GM18507 (cell line): ENCODE data around the gene FAM174B.

Experiments used
- DNase-seq: peaks from one replicate; pipeline ENCODE4 v3.0.0; 2011; ENCODE audit warnings: low read depth; ENCODE audit not compliant: insufficient read length; ENCODE audit errors: extremely low spot score
- FAIRE-seq: peaks from 2 replicates; lab custom pipeline; 2011; peaks lifted over from hg19 to GRCh38; lab: Jason Lieb, UNC

The FAM174B gene

GRCh38 chr15:92666780-92667179 lies 11.2 kb upstream of the FAM174B start:
- FAIRE-seq (no peak), DNase-seq (no peak)

- peak; percentile 71 for FAIRE-seq
- no peak for DNase-seq
These were observed 9.6 kb upstream of the FAM174B start for GRCh38 chr15:92665100-92665555.

GRCh38 chr15:92664178-92664900 lies 8.8 kb upstream of the FAM174B start:
- FAIRE-seq: no peak
- no peak for DNase-seq

DNA sequence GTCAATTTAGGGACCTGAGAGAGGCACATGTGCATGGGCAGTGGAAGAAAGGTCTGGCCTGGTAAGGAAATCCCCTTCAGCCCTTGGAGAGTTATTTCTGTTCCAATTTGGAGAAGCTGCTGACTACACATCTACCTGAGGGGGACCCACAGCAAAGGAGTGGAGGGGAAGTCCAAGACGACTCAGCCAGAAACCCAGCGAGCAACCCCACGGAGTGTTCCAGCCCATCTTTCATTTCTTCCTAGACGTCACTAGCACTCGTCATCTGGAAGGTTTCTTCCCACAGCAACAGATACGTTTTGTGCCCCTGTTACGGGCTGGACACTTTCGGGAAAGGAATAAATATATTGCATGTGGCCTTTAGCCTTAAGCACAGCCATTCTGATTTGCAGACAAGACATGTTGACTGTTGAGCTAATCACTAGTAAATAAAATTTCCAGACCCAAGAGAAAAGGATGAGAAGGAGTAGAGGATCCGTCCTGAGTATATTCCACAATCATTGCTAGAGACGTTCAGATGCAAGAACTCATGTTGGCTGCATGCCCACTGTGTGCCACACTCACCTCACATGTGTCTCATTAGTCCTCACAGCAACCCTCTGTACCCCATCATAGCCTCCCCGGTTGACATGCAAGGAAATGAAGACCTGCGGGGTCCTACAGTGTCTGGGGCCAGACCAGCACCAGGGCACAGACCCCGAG lies 7.8 kb upstream of the FAM174B start:
- DNase-seq (no peak), FAIRE-seq (peak; percentile 94)

- DNase-seq: no peak
- FAIRE-seq: no peak
These were observed 7.2 kb upstream of the FAM174B start for GRCh38 chr15:92662762-92663161.

DNA sequence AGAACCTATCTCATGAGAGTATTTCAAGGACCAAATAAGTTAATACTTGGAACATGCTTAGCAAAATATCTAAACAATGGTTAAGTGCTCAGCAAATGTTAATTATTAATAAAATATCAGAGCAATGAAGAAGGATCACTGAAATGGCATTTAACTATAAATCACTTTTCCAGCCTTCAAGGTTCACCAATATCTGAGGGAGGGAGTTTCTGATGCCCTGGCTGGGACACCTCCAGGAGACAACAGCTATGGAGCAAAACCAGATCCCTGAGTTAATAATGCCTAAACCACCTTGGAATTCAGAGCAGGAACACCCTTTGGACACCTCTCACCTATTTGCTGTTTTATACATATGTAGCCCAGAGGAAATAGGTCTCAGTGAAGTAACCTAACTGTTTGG lies 6.4 kb upstream of the FAM174B start:
- DNase-seq: no peak
- FAIRE-seq: no peak

- DNase-seq: no peak
These were observed 5.5 kb upstream of the FAM174B start for GRCh38 chr15:92661069-92661468.

GRCh38 chr15:92657486-92657885 lies 1.9 kb upstream of the FAM174B start:
- no peak for DNase-seq
- FAIRE-seq: no peak

More at GRCh38 chr15:92661069-92661468, 5.5 kb upstream of the FAM174B start:
- FAIRE-seq: no peak

GRCh38 chr15:92656089-92656488 lies 514 bp upstream of the FAM174B start:
- DNase-seq: no peak
- no peak for FAIRE-seq

GRCh38 chr15:92654662-92655061 lies 913 bp downstream of the FAM174B start:
- DNase-seq (no peak), FAIRE-seq (no peak)

DNA sequence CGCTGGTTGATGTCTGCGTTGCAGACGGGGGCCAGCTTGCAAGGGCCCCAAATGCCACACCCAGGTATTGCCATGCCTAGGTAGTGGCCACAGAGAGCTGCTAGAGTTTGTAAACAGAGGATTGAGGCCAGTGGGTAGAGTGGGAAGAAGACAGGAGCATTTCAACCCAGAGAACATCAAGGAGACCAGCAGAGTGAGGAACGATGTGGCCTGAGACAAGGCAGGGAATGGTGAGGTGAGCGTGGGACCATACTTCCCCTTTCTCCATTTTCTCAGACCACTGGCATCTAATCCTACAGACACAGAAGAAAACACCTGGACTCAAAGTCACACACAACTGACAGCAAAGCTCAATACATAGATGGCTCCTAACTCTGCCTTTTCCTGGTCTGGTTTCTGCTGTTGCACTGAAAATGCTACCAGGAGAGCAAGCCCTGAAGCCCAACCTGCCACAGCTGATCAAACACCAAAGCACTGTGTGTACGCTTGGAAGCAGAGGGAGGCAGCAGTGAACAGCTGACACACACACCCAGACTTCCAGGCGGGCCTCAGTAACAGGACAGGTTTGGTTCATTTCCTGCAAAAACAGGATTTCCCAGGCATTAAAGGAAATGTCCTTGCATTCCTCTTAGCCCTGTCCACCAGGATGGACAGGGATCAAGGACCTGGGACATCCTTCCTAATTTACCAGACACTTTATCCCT lies 1.6 kb downstream of the FAM174B start:
- DNase-seq: no peak
- no peak for FAIRE-seq

DNA sequence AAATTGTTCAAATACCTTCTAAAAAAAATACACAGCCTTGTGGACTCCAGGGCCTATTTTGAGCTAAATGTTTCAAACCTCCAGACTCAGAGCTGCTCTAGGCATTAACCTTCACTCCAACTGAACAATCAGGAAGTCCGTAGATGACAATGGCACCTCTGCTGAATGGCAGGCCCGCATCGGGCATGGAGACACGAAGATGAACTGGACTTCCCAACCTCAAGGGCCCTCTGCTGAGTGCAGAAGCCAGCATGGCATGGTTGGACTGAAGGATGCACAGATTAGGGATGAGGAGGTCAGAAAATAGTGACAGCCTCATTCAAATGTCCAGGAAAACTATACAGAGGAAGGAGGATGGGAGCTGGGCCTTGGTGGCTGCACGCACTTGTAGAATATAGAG lies 2.2 kb downstream of the FAM174B start:
- FAIRE-seq (no peak), DNase-seq (no peak)

GRCh38 chr15:92652576-92652966 lies 3.0 kb downstream of the FAM174B start:
- FAIRE-seq (no peak), DNase-seq (no peak)

DNA sequence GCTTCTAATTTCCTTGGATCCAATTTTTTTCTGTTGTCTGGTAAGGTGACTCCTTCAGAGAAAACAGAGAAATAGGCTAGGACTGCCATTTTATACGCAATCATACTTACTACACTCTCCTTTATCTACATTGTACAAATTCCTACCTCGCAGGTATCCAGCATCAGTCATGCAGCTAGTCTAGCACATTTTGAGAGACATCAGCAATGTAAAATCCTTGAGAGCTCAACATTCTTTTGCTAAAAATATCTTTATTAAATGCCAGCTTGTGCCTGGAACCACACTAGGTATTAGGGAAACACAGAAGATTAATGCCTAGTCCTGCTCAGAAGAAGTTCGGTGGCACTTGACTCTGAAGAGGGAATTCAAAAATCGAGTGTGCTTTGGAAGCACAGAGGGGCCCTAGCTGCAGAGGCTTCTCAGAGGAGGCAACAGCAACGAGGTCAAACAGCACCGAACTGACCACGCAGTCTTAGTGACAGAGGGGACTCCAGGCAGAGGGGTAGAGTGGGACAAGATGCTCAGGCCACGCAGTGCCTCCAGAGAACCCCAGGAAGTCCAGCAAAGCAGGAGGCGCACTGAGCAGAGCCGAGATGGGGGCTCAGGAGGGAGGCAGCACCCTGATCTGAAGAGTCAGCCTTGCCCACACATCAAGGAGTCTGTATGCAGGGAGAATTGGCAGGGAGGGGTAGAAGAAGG lies 3.5 kb downstream of the FAM174B start:
- DNase-seq (no peak), FAIRE-seq (no peak)

GRCh38 chr15:92650966-92651365 lies 4.6 kb downstream of the FAM174B start:
- DNase-seq (no peak), FAIRE-seq (no peak)

GRCh38 chr15:92650256-92650655 lies 5.3 kb downstream of the FAM174B start:
- DNase-seq: no peak

DNA sequence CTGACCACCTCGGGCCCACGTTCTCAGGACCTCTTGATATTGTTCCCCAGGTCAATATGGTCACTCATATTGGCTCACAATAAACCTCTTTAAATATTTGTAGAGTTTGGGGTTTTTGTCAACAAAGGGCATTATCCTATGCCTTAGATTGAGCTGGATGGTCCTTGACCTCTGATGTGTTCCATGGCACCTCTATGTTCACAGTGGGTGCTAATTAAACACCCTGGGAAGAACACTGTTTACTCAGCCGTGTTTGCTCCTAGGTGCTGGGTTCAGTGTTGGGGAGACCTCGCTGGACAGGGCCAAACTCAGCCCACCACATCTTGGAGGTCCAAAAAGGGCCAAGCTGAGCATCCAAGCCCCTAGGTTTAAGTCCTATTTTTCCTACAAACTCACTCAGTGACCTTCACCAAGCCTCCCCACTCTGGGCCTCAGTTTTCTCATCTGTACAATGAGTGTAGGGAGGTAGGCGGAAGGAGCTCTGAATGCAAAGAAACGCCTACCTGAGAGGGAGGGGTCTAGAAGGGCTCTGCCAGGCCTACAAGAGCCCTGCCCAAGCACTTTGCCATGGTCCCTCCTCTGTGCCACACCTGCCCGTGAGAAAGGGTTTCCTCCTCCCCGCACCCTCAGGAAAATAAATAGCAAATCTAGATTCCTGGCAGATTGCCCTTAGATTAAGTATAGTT lies 7.2 kb downstream of the FAM174B start:
- FAIRE-seq: no peak
- no peak for DNase-seq

More at GRCh38 chr15:92650256-92650655, 5.3 kb downstream of the FAM174B start:
- no peak for FAIRE-seq

GRCh38 chr15:92647467-92648163 lies 8.0 kb downstream of the FAM174B start:
- FAIRE-seq: no peak
- no peak for DNase-seq

GRCh38 chr15:92646216-92646615 lies 9.4 kb downstream of the FAM174B start:
- no peak for FAIRE-seq
- no peak for DNase-seq
